H1 (cell line): ENCODE measurements around the gene C6orf52.

Experiments
- CHD1 ChIP-seq: IDR thresholded peaks from 2 replicates; pipeline ENCODE4 v1.6.1; 2012; ENCODE audit warnings: low read depth, low read length, improper control_type of control experiment
- RBBP5 ChIP-seq: IDR thresholded peaks from 2 replicates; pipeline ENCODE4 v1.7.1; 2012; ENCODE audit warnings: low read depth, mild to moderate bottlenecking, inconsistent platforms, low read length, moderate library complexity, borderline replicate concordance
- RFX5 ChIP-seq: IDR thresholded peaks from 2 replicates; pipeline ENCODE4 v1.6.1; 2011; ENCODE audit warnings: low read depth, low read length, improper control_type of control experiment, borderline replicate concordance
- RNF2 ChIP-seq: fragments of 200-900, 300-1000 bp; sonication (generic); IDR thresholded peaks from 2 replicates; pipeline ENCODE4 v1.7.1; 2016; ENCODE audit warnings: borderline replicate concordance, low read depth, mild to moderate bottlenecking, antibody characterized with exemption, low read length; ENCODE audit not compliant: poor library complexity, severe bottlenecking; ENCODE audit errors: missing control alignments
- SP1 ChIP-seq: IDR thresholded peaks from 2 replicates; pipeline ENCODE4 v1.6.1; 2011; ENCODE audit warnings: low read depth, low read length
- TF ChIP-seq, protein P1 (sequence below), 3 experiments: IDR thresholded peaks; 1 replicate in 2 of 3; 2 replicates in 1 of 3; pipeline versions ENCODE4 v1.5.1 to v1.6.1; 2011; ENCODE audit warnings: low read length in 3 of 3, mild to moderate bottlenecking in 3 of 3, inconsistent platforms in 2 of 3, low read depth in 1 of 3, moderate library complexity in 1 of 3; ENCODE audit not compliant: insufficient read depth in 1 of 3; ENCODE audit errors: control extremely low read depth in 1 of 3

DNA sequence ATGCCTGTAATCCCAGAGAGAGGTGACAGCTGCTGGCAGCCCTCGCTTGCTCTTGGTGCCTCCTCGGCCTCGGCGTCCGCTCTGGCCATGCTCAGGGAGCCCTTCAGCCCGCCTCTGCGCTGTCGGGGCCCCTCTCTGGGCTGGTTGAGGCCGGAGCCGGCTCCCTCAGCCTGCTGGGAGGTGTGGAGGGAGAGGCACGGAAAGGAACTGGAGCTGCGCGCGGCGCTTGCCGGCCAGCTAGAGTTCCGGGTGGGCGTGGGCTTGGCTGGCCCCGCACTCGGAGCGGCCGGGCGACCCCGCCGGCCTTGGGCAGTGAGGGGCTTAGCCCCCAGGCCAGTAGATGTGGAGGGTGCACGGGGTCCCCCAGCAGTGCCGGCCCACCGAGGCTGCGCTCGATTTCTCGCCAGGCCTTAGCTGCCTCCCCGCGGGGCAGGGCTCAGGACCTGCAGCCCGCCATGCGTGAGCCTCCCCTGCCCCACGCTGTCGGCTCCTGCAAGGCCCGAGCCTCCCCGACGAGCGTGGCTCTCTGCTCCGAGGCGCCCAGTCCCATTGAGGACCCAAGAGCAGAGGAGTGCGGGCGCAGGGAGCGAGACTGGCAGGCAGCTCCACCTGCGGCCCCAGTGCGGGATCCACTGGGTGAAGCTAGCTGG lies 34.6 kb downstream of the C6orf52 start:
- TF ChIP-seq RBBP5 (peak; percentile 36; the same call in 1 of the 2 replicates), RNF2 (no peak), RFX5 (no peak), CHD1 (no peak), SP1 (no peak)
- TF ChIP-seq, protein P1, sequence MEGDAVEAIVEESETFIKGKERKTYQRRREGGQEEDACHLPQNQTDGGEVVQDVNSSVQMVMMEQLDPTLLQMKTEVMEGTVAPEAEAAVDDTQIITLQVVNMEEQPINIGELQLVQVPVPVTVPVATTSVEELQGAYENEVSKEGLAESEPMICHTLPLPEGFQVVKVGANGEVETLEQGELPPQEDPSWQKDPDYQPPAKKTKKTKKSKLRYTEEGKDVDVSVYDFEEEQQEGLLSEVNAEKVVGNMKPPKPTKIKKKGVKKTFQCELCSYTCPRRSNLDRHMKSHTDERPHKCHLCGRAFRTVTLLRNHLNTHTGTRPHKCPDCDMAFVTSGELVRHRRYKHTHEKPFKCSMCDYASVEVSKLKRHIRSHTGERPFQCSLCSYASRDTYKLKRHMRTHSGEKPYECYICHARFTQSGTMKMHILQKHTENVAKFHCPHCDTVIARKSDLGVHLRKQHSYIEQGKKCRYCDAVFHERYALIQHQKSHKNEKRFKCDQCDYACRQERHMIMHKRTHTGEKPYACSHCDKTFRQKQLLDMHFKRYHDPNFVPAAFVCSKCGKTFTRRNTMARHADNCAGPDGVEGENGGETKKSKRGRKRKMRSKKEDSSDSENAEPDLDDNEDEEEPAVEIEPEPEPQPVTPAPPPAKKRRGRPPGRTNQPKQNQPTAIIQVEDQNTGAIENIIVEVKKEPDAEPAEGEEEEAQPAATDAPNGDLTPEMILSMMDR (IDR thresholded peaks at IDR 0.05; ENCODE audit: control extremely low read depth in 1 of 3, insufficient read depth in 1 of 3, low read depth in 1 of 3, low read length in 3 of 3), result no peak
